Activated CD8-positive, alpha-beta memory T cell treated with anti-CD3 and anti-CD28 coated beads for 36 hours (primary cell): ENCODE results near the gene KCNJ14. TPM values are rescaled to one million over a fixed set of nuclear protein-coding genes. Genes with fewer than 3 reads are reported as not detected.

Experiments used
- CTCF ChIA-PET: fragments of 350-600 bp; sonication (Branson Sonifier 250); formaldehyde crosslinking; loops from one replicate; lab custom pipeline; 2021; ENCODE audit warnings: antibody characterized with exemption; lab: Charles Lee
- POLR2A ChIA-PET: fragments of 350-600 bp; sonication (Branson Sonifier 250); formaldehyde crosslinking; loops from one replicate; lab custom pipeline; 2021; ENCODE audit warnings: antibody characterized with exemption; lab: Charles Lee
- total RNA-seq, 2 experiments: library from RNA; stranded (reverse); gene quantifications; one replicate each; pipeline ENCODE4 v1.2.3, GENCODE V29; 2021

KCNJ14 gene
- total RNA-seq, 2 experiments from 2014 or later, result 1.6 TPM

DNA sequence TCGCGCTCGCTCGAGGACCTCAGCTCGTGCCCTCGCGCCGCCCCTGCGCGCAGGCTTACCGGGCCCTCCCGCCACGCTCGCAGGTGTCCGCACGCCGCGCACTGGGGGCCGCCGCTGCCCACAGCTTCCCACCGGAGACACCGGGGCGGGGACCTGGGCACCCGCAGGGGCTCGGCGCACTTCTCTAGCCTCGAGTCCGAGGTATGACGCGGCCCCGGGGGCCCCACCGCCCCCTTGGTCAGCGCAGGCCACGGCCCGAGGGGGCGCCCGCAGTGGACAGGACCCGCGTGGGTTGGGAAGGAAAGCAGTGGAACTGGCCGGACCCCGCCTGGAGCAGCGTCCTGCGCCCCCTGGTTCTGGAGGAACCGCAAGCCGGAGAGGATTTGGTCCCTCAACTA, 11.6 kb upstream of the KCNJ14 start:
- CTCF ChIA-PET, result interaction anchor here (0.6 to 2.3 kb wide), 3 partner anchors 29 to 110 kb away, joined by 3 to 8 read pairs (median 5); partner anchors contain the start of gene KDELR1
- POLR2A ChIA-PET, result interaction anchor here (0.6 kb wide), 1 partner anchor 756 kb away, joined by 4 read pairs; no protein-coding TSS in a partner anchor

DNA sequence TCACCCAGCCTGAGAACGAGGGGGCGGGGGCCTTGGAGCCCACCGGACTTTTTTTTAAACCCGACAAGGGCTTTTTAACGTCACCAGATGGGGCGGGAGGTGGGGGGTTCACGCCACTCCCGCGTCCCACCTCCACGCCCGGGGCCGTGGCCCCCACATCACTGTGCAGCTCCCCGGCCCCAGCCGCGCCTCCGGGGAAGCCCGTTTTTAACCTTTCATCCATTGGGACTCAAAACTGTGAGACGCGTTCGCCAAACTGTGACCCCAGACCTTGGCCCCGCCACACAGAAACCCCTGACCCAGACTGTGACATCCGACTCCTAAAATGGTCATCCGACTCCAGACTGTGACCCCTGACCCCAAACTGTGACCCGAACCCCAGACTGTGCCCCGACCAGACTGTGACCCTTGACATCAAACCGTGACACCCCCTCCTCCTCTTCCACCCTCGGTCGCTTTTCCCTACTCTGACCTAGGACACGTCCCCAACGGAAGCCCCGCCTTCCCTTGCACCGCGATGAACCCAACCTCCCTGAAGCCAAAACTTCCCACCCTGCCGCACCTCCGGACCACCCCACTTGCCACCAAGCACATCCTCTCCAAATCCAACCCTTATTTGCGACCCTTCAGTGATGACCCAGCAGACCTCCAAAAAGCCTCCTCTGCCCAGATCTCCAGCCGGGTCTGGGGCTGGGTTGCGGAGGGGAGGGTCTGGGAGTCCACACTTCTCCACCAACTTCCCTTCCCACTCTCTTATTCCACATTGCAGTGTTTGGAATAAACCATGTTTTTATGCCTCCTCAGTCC, 11.0 kb upstream of the KCNJ14 start:
- POLR2A ChIA-PET, result interaction anchor here (0.6 kb wide), 1 partner anchor 757 kb away, joined by 4 read pairs; no protein-coding TSS in a partner anchor
- CTCF ChIA-PET, result interaction anchor here (0.6 to 2.3 kb wide), 4 partner anchors 20 to 110 kb away, joined by 3 to 8 read pairs (median 4); partner anchors contain the start of gene KDELR1

DNA sequence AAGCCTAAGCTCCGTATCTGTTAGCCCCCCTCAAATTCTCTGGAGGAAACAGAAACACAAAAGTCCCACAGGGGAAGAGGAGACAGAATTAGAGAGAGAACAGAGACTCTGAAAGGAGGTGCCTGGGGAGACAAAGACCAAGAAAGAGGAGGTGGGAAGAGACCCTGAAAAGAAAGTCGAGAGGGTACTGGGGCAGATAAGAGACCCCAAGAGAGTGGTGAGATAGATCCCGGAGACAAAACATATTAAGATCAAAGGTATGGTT, 10.5 kb upstream of the KCNJ14 start:
- POLR2A ChIA-PET, result no interaction called here

GRCh38 chr19:48445256-48445605, 10.1 kb upstream of the KCNJ14 start:
- CTCF ChIA-PET, result interaction anchor here (0.7 to 2.3 kb wide), 3 partner anchors 20 to 851 kb away, joined by 3 to 8 read pairs (median 3); partner anchors contain the start of gene KDELR1
- POLR2A ChIA-PET, result no interaction called here

More for the DNA sequence above, 10.5 kb upstream of the KCNJ14 start:
- CTCF ChIA-PET, result interaction anchor here (0.7 to 2.3 kb wide), 3 partner anchors 20 to 850 kb away, joined by 3 to 8 read pairs (median 3); partner anchors contain the start of gene KDELR1

DNA sequence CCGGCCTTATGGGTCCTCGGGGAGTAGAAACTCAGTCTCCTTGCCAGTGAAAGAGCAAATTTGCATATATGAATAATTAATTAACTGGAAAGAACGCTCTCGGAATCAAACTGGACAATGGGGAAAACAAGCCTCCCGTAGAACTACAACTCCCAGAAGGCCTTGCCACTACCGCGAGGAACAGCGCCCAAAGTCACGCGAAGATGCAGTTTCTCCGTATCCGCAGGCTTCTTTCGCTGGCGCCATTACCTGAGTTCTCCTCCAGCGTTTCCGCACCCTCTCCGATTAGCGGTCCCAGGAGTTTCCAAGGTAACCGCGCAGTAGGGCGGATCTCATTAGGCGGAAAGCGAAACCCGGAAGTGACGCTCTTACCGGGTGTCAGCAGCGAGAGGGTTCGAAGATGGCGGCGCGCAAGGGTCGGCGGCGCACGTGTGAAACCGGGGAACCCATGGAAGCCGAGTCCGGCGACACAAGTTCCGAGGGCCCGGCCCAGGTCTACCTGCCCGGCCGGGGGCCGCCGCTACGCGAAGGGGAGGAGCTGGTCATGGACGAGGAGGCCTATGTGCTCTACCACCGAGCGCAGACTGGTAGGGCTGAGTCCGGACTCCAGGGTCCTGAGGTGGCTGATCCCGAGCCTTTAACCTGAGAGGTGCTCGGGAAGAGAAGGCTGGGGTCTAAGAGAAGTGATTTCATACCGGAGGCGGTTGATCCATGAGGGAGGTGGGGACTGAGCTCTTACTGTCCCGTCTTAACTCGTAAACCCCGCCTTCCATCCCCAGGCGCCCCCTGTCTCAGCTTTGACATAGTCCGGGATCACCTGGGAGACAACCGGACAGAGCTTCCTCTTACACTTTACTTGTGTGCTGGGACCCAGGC, 9.5 kb upstream of the KCNJ14 start, which contains the start of gene GRWD1:
TSS of gene GRWD1 (plus strand) at position 378 of the 876 bp plus-strand sequence. CDS start at position 401, 23 bp downstream.
- POLR2A ChIA-PET, result interaction anchor here (0.6 kb wide), 1 partner anchor 24 kb away, joined by 4 read pairs; no protein-coding TSS in a partner anchor
- CTCF ChIA-PET, result interaction anchor here (1.0 to 1.5 kb wide), 2 partner anchors 24 to 54 kb away, joined by 3 to 4 read pairs; partner anchors contain the start of gene KDELR1

- POLR2A ChIA-PET, result interaction anchor here (0.6 kb wide), 1 partner anchor 23 kb away, joined by 4 read pairs; no protein-coding TSS in a partner anchor
- CTCF ChIA-PET, result interaction anchor here (1.0 to 1.5 kb wide), 2 partner anchors 24 to 55 kb away, joined by 3 to 4 read pairs; partner anchors contain the start of gene KDELR1
Observed at GRCh38 chr19:48446579-48446978, 8.8 kb upstream of the KCNJ14 start.

DNA sequence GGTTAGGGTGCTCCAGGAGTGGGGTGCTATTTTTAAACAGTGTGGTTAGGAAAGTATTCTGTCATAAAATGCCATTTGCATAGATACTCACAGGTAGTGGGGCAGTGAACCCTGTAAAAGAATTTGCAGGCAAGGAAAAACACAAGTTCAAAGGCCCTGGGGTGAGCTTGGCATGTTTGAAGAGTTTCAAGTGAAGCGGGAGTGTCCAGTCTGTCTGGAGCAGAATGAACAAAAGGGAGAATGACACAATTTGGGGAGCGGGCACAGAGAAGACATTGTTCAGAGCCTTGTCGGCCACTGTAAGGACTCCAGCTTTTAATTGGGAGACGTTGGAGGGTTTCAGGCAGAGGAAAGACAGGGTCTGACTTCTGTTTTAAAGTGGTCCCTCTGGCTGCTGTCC, 6.8 kb upstream of the KCNJ14 start:
- ChIA-PET CTCF (interaction anchor here (1.6 kb wide), 1 partner anchor 58 kb away, joined by 5 read pairs; the partner anchor contains the start of gene KDELR1), POLR2A (no interaction called here)

GRCh38 chr19:48450441-48450840, 4.9 kb upstream of the KCNJ14 start:
- ChIA-PET CTCF (no interaction called here), POLR2A (no interaction called here)

- ChIA-PET POLR2A (no interaction called here), CTCF (interaction anchor here (0.6 kb wide), 1 partner anchor 137 kb away, joined by 3 read pairs; no protein-coding TSS in a partner anchor)
Observed at GRCh38 chr19:48450863-48451262, 4.5 kb upstream of the KCNJ14 start.

GRCh38 chr19:48451624-48452023, 3.8 kb upstream of the KCNJ14 start:
- CTCF ChIA-PET, result interaction anchor here (0.6 kb wide), 1 partner anchor 136 kb away, joined by 3 read pairs; no protein-coding TSS in a partner anchor
- POLR2A ChIA-PET, result no interaction called here

GRCh38 chr19:48452289-48453190, 2.8 kb upstream of the KCNJ14 start:
- POLR2A ChIA-PET, result no interaction called here
- CTCF ChIA-PET, result no interaction called here

GRCh38 chr19:48454150-48454730, 1.1 kb upstream of the KCNJ14 start:
- POLR2A ChIA-PET, result no interaction called here

GRCh38 chr19:48455908-48456562, 661 bp downstream of the KCNJ14 start:
- ChIA-PET POLR2A (no interaction called here), CTCF (no interaction called here)

More at GRCh38 chr19:48454150-48454730, 1.1 kb upstream of the KCNJ14 start:
- CTCF ChIA-PET, result no interaction called here

DNA sequence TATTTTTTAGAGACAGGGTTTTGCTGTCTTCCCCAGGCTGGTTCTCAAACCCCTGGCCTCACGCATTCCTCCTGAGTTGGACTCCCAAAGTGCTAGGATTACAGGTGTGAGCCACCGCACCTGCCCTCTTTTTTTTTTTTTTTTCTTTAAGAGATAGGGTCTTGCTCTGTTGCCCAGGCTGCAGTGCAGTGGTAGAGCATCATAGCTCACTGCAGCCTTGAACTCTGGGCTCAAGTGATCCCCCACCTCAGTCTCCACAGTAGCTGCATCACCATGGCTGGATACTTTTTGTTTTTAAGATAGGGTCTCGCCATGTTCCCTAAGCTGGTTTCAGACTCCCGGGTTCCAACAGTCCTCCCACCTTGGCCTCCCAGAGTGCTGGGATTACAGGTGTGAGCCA, 1.5 kb downstream of the KCNJ14 start:
- ChIA-PET CTCF (interaction anchor here (1.9 kb wide), 1 partner anchor 66 kb away, joined by 5 read pairs; the partner anchor contains the start of gene KDELR1), POLR2A (no interaction called here)

- ChIA-PET POLR2A (no interaction called here), CTCF (interaction anchor here (0.5 to 1.9 kb wide), 2 partner anchors 60 to 67 kb away, joined by 3 to 5 read pairs; partner anchors contain the start of gene KDELR1)
Observed at GRCh38 chr19:48458016-48458415, 2.6 kb downstream of the KCNJ14 start.

GRCh38 chr19:48461651-48461981, 6.2 kb downstream of the KCNJ14 start:
- CTCF ChIA-PET, result no interaction called here
- POLR2A ChIA-PET, result no interaction called here

DNA sequence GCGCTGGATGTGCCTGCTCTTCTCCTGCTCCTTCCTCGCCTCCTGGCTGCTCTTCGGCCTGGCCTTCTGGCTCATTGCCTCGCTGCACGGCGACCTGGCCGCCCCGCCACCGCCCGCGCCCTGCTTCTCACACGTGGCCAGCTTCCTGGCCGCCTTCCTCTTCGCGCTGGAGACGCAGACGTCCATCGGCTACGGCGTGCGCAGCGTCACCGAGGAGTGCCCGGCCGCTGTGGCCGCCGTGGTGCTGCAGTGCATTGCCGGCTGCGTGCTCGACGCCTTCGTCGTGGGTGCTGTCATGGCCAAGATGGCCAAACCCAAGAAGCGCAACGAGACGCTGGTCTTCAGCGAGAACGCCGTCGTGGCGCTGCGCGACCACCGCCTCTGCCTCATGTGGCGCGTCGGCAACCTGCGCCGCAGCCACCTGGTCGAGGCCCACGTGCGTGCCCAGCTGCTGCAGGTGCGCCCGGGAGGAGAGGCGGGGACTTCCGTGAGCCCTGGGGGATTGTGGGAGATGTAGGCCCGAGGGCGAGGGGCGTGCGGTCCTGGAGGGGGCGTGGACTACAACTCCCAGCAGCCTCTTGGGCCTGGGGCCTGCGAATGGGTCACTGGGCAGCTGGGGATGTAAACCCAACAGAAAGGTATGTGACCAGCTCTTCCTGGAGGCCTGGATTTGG, 6.7 kb downstream of the KCNJ14 start:
- ChIA-PET CTCF (interaction anchor here (0.6 kb wide), 1 partner anchor 20 kb away, joined by 3 read pairs; no protein-coding TSS in a partner anchor), POLR2A (interaction anchor here (0.5 to 0.6 kb wide), 2 partner anchors 19 to 1402 kb away, joined by 3 read pairs; no protein-coding TSS in a partner anchor)
